Natural killer cell (primary cell): ENCODE measurements around the gene EGFR. TPM values are rescaled to one million over a fixed set of nuclear protein-coding genes. Genes with fewer than 3 reads are reported as not detected.

ENCODE experiments used
- ATAC-seq, 3 donors: fragments of 150-1000 bp in 2 of 3; fragments of 200-7000 bp in 1 of 3; cut with Tn5 transposase; 1 replicate in 1 of 3; 2 replicates in 2 of 3; pipeline ENCODE4 v1.10.0; 2021; ENCODE audit warnings: mild to moderate bottlenecking in 2 of 3, moderate library complexity in 2 of 3
- DNase-seq, 2 donors: peaks; one replicate each; pipeline versions ENCODE4 v3.0.0 to v3.0.0-alpha.2; 2013 to 2021; ENCODE audit warnings: mixed read lengths in 1 of 2
- H3K27ac ChIP-seq: one replicate; pipeline ENCODE4 v1.5.1; 2013; ENCODE audit warnings: mild to moderate bottlenecking, low read length
- H3K27me3 ChIP-seq: one replicate; pipeline ENCODE4 v1.6.1; 2013; ENCODE audit warnings: low read length; ENCODE audit not compliant: control insufficient read depth, insufficient read depth
- H3K36me3 ChIP-seq: one replicate; pipeline ENCODE4 v1.6.1; 2013; ENCODE audit warnings: low read length; ENCODE audit not compliant: control insufficient read depth, insufficient read depth
- H3K4me1 ChIP-seq: one replicate; pipeline ENCODE4 v1.6.1; 2013; ENCODE audit warnings: low read length; ENCODE audit not compliant: control insufficient read depth, insufficient read depth
- H3K4me3 ChIP-seq: one replicate; pipeline ENCODE4 v1.5.1; 2013; ENCODE audit warnings: low read length
- H3K9me3 ChIP-seq: one replicate; pipeline ENCODE4 v1.6.1; 2013; ENCODE audit warnings: low read length; ENCODE audit not compliant: control insufficient read depth, insufficient read depth
- H3K27ac Mint-ChIP-seq, 2 donors: one replicate each; pipeline ENCODE4 v1.8.0; 2022; ENCODE audit warnings: mild to moderate bottlenecking in 2 of 2, mixed read lengths in 2 of 2, moderate library complexity in 1 of 2
- H3K27me3 Mint-ChIP-seq, 2 donors: one replicate each; pipeline ENCODE4 v1.8.0; 2022; ENCODE audit warnings: low read depth in 2 of 2, mixed read lengths in 2 of 2
- H3K36me3 Mint-ChIP-seq: one replicate; pipeline ENCODE4 v1.8.0; 2022; ENCODE audit warnings: mixed read lengths
- H3K4me1 Mint-ChIP-seq, 2 donors: one replicate each; pipeline ENCODE4 v1.8.0; 2022; ENCODE audit warnings: mixed read lengths in 2 of 2
- H3K4me3 Mint-ChIP-seq: one replicate; pipeline ENCODE4 v1.8.0; 2022; ENCODE audit warnings: mild to moderate bottlenecking, moderate library complexity, mixed read lengths
- H3K9me3 Mint-ChIP-seq, 2 donors: one replicate each; pipeline ENCODE4 v1.8.0; 2022; ENCODE audit warnings: mixed read lengths in 2 of 2
- WGBS: methylation state at CpG from one replicate; pipeline ENCODE4 v1.1.7; 2013; ENCODE audit warnings: missing lambda C conversion rate; ENCODE audit not compliant: insufficient coverage; 5-methylcytosine and 5-hydroxymethylcytosine counted together
- intact Hi-C: fragments of 100-400 bp; cut with micrococcal nuclease; formaldehyde crosslinking; loops from one replicate; pipeline ENCODE4 v1.14.2; 2022
- total RNA-seq, 4 donors: library from RNA; stranded (reverse); fragments of 120-200 nt in 1 of 4; gene quantifications; one replicate each; pipeline versions ENCODE4 v1.2.3 to v1.2.4, GENCODE V29; 2013 to 2022
- TF ChIP-seq, protein P1 (sequence below): fragments of 200-600 bp; IDR thresholded peaks from one replicate; pipeline ENCODE4 v1.8.0; 2022; ENCODE audit warnings: antibody characterized with exemption

EGFR gene
- total RNA-seq, 3 donors from 2014 or later (not counting 1 experiment from before 2014, with no cell fraction given) = not detected

DNA sequence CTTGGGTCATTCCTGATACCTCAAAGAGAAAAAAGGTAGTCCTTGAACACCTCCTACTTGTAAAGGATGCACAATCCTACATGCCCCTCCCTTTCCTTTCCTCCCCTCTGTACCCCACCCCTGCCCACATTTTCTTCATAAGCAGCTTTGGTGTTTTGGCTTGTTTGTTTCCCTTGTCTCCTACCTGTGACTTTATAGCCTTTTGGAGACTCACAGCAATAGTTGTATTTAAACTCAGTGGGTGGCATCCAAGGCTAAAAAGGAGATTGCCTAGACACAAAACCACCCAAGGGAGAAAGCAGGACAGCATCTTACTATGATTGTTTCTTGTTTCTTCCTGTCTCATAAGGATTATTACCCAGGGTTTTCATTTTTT lies 63.4 kb downstream of the EGFR start:
- DNase-seq (no peak), ATAC-seq (no peak)
- Histone ChIP-seq H3K27me3 (no peaks in the 10 kb centered on the region), H3K9me3 (no peaks in the 10 kb centered on the region), H3K36me3 (no peaks in the 10 kb centered on the region), H3K4me1 (peaks cover 24% of the 10 kb centered on the region), H3K4me3 (no peak overlapping the region), H3K27ac (no peak overlapping the region)
- Mint-ChIP-seq H3K27me3 (peaks cover 0 to 2% of the 10 kb centered on the region in 2 donors), H3K27ac (no peak overlapping the region), H3K4me3 (no peak overlapping the region), H3K36me3 (no peaks in the 10 kb centered on the region), H3K4me1 (peaks cover 12 to 29% of the 10 kb centered on the region in 2 donors), H3K9me3 (no peaks in the 10 kb centered on the region)
- TF ChIP-seq, protein P1, sequence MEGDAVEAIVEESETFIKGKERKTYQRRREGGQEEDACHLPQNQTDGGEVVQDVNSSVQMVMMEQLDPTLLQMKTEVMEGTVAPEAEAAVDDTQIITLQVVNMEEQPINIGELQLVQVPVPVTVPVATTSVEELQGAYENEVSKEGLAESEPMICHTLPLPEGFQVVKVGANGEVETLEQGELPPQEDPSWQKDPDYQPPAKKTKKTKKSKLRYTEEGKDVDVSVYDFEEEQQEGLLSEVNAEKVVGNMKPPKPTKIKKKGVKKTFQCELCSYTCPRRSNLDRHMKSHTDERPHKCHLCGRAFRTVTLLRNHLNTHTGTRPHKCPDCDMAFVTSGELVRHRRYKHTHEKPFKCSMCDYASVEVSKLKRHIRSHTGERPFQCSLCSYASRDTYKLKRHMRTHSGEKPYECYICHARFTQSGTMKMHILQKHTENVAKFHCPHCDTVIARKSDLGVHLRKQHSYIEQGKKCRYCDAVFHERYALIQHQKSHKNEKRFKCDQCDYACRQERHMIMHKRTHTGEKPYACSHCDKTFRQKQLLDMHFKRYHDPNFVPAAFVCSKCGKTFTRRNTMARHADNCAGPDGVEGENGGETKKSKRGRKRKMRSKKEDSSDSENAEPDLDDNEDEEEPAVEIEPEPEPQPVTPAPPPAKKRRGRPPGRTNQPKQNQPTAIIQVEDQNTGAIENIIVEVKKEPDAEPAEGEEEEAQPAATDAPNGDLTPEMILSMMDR = no peak
- intact Hi-C loops = no loop called here

DNA sequence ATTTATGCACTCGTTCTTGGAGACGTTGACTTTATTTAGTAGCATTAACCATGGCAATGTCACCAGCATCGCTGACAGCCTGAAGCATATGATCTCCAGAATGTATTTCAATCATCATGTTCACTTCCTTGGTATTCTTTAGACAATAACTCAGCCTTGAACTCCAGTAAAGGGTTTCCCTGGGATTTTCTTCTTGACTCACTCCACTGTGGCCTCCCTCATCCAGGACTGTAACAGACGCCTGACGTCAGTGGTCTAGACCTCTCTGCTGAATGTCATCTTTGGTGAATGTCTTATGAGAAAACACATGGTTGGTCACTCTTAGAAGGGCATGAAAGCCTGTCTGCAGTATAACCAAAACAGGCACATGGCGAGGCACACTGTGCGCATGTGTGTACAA lies 64.4 kb downstream of the EGFR start:
- WGBS = 91% methylated on average over 7 of the region's 7 CpGs
- intact Hi-C loops = no loop called here
- Histone ChIP-seq H3K36me3 (no peaks in the 10 kb centered on the region), H3K27me3 (no peaks in the 10 kb centered on the region), H3K4me1 (peaks cover 30% of the 10 kb centered on the region), H3K9me3 (no peaks in the 10 kb centered on the region), H3K27ac (no peak overlapping the region), H3K4me3 (no peak overlapping the region)
- Mint-ChIP-seq H3K9me3 (no peaks in the 10 kb centered on the region), H3K4me3 (no peak overlapping the region), H3K27ac (no peak overlapping the region), H3K4me1 (peaks cover 12 to 33% of the 10 kb centered on the region in 2 donors), H3K36me3 (no peaks in the 10 kb centered on the region), H3K27me3 (peaks cover 0 to 2% of the 10 kb centered on the region in 2 donors)
- ATAC-seq (no peak), DNase-seq (no peak)
- TF ChIP-seq, protein P1 = no peak

DNA sequence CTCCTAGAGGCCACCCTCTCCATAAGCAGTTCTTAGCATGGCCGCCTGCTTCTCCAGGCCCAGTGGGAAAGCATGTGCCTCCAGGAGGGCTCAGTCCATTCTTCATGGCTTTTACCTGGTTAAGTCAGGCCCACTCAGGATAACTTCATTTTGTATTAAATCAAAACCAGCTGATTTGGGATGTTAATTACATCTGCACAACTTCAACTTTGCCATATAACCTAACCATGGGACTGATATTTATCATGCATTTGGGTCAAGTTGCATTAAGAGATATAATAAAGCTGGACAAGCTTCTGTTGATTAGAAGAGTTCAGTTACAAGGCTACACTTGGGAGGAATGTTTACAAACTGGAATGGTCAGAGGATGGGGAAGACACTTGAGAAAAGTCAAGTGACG lies 65.5 kb downstream of the EGFR start:
- WGBS = 100% methylated on average over 2 of the region's 2 CpGs
- ATAC-seq = no peak
- intact Hi-C loops = no loop called here

More for the DNA sequence above, 65.5 kb downstream of the EGFR start:
- TF ChIP-seq, protein P1 = no peak
- no peak overlapping the region for H3K27ac ChIP-seq
- no peak overlapping the region for H3K4me3 Mint-ChIP-seq
- H3K36me3 Mint-ChIP-seq = no peaks in the 10 kb centered on the region
- peaks cover 30% of the 10 kb centered on the region for H3K4me1 ChIP-seq
- no peak overlapping the region for H3K27ac Mint-ChIP-seq
- H3K9me3 ChIP-seq = no peaks in the 10 kb centered on the region
- no peak for DNase-seq
- H3K27me3 ChIP-seq = no peaks in the 10 kb centered on the region
- peaks cover 12 to 33% of the 10 kb centered on the region in 2 donors for H3K4me1 Mint-ChIP-seq
- peaks cover 0 to 2% of the 10 kb centered on the region in 2 donors for H3K27me3 Mint-ChIP-seq
- no peaks in the 10 kb centered on the region for H3K36me3 ChIP-seq
- no peak overlapping the region for H3K4me3 ChIP-seq
- no peaks in the 10 kb centered on the region for H3K9me3 Mint-ChIP-seq
